GM21423 (cell line): ENCODE results near the gene GNAI2.
"Not testable (repeated sequence)": the region's sequence is repeated elsewhere in the genome, so short reads cannot be mapped to it uniquely, and the experiment has no call there.

Source experiments
- ATAC-seq: cut with Tn5 transposase; IDR thresholded peaks from one replicate; pipeline ENCODE4 v1.9.1; 2021; ENCODE audit warnings: mild to moderate bottlenecking, moderate library complexity; ENCODE audit not compliant: unreplicated experiment

GNAI2 gene

GRCh38 chr3:50204804-50205412 is 31.1 kb upstream of the GNAI2 start, which contains the start of gene SLC38A3:
Gene SLC38A3, plus strand, starts transcription at chr3:50205271. Its CDS starts 8,929 bp downstream, at chr3:50214200.
- ATAC-seq = no peak

- no peak for ATAC-seq
These were observed 30.4 kb upstream of the GNAI2 start for GRCh38 chr3:50205413-50206276.

- ATAC-seq = no peak
These were observed 28.5 kb upstream of the GNAI2 start for GRCh38 chr3:50207359-50208042.

GRCh38 chr3:50208677-50209344 is 27.2 kb upstream of the GNAI2 start:
- ATAC-seq = no peak

GRCh38 chr3:50210176-50210509 is 25.9 kb upstream of the GNAI2 start:
- ATAC-seq = no peak

GRCh38 chr3:50210510-50211367 is 25.3 kb upstream of the GNAI2 start:
- ATAC-seq = no peak

GRCh38 chr3:50211368-50211717 is 24.7 kb upstream of the GNAI2 start:
- ATAC-seq = not testable (repeated sequence)

- ATAC-seq = no peak
These were observed 24.1 kb upstream of the GNAI2 start for GRCh38 chr3:50211930-50212329.

GRCh38 chr3:50212502-50212901 is 23.5 kb upstream of the GNAI2 start:
- no peak for ATAC-seq

- no peak for ATAC-seq
These were observed 23.0 kb upstream of the GNAI2 start for GRCh38 chr3:50212971-50213370.

- no peak for ATAC-seq
These were observed 22.6 kb upstream of the GNAI2 start for GRCh38 chr3:50213373-50213772.

GRCh38 chr3:50214824-50215223 is 21.2 kb upstream of the GNAI2 start:
- no peak for ATAC-seq

GRCh38 chr3:50215529-50215928 is 20.5 kb upstream of the GNAI2 start:
- ATAC-seq = no peak

GRCh38 chr3:50217681-50218080 is 18.3 kb upstream of the GNAI2 start:
- no peak for ATAC-seq

- no peak for ATAC-seq
These were observed 17.6 kb upstream of the GNAI2 start for GRCh38 chr3:50218448-50218847.

- no peak for ATAC-seq
These were observed 16.7 kb upstream of the GNAI2 start for GRCh38 chr3:50219285-50219684.

- no peak for ATAC-seq
These were observed 15.9 kb upstream of the GNAI2 start for GRCh38 chr3:50220109-50220508.

GRCh38 chr3:50221051-50221410 is 15.0 kb upstream of the GNAI2 start:
- no peak for ATAC-seq

GRCh38 chr3:50221411-50222168 is 14.4 kb upstream of the GNAI2 start:
- no peak for ATAC-seq

GRCh38 chr3:50222169-50222528 is 13.9 kb upstream of the GNAI2 start:
- no peak for ATAC-seq
